Endothelial cell of umbilical vein (primary cell): ENCODE measurements around the gene DENND2A. TPM values are rescaled to one million over a fixed set of nuclear protein-coding genes. Genes with fewer than 3 reads are reported as not detected.

Experiments
- BruUV-seq: library from RNA; stranded (reverse); fragments of 400-500 nt; replicated peaks from 2 replicates; lab custom pipeline; 2021; lab: Mats Ljungman, UMichigan
- CTCF ChIA-PET: fragments of 300-600, 350-600 bp; sonication (Branson Sonifier 250); formaldehyde crosslinking; loops from one replicate; lab custom pipeline; 2021; ENCODE audit warnings: antibody characterized with exemption, inconsistent platforms; lab: Charles Lee
- POLR2A ChIA-PET: fragments of 300-600, 350-600 bp; sonication (Branson Sonifier 250); formaldehyde crosslinking; loops from one replicate; lab custom pipeline; 2021; ENCODE audit warnings: antibody characterized with exemption, inconsistent platforms; lab: Charles Lee
- DNase-seq: peaks from one replicate; pipeline ENCODE4 v3.0.0-alpha.2; 2011; ENCODE audit warnings: low read depth, low spot score
- FAIRE-seq: peaks from 2 replicates; lab custom pipeline; 2011; peaks lifted over from hg19 to GRCh38; lab: Jason Lieb, UNC
- H2AFZ ChIP-seq: 2 replicates; pipeline ENCODE4 v1.6.0; 2012; ENCODE audit warnings: low read depth, low read length, control low read depth, inconsistent platforms
- H3K27ac ChIP-seq: 2 replicates; pipeline ENCODE4 v1.5.1; 2011; ENCODE audit warnings: low read depth, mild to moderate bottlenecking, control low read depth, low read length, moderate library complexity; ENCODE audit not compliant: insufficient read depth
- H3K27me3 ChIP-seq, 2 experiments: 2 replicates each; pipeline versions ENCODE4 v1.6.0 to v1.6.1; 2011; ENCODE audit warnings: low read length in 2 of 2, mixed read lengths in 1 of 2; ENCODE audit not compliant: control insufficient read depth in 2 of 2, insufficient read depth in 2 of 2
- H3K36me3 ChIP-seq, 2 experiments: 2 replicates in 1 of 2; 3 replicates in 1 of 2; pipeline ENCODE4 v1.5.1; 2011; ENCODE audit warnings: low read length in 2 of 2, mild to moderate bottlenecking in 1 of 2, moderate library complexity in 1 of 2; ENCODE audit not compliant: control insufficient read depth in 2 of 2, insufficient read depth in 2 of 2; ENCODE audit errors: extremely low read depth in 1 of 2
- H3K4me1 ChIP-seq: 3 replicates; pipeline ENCODE4 v1.5.1; 2011; ENCODE audit warnings: mild to moderate bottlenecking, low read length; ENCODE audit not compliant: control insufficient read depth, insufficient read depth; ENCODE audit errors: extremely low read depth
- H3K4me2 ChIP-seq: 2 replicates; pipeline ENCODE4 v1.6.1; 2011; ENCODE audit warnings: low read length, control low read depth, mixed read lengths; ENCODE audit not compliant: insufficient read depth
- H3K4me3 ChIP-seq, 3 experiments: fragments of 200-600 bp in 1 of 3; sonication (generic), shearing (Covaris generic) in 1 of 3; replicated peaks in 1 of 3; 2 replicates each; pipeline ENCODE4 v1.5.1; 2011 to 2016; ENCODE audit warnings: control low read depth in 3 of 3, low read length in 3 of 3, mild to moderate bottlenecking in 2 of 3, inconsistent platforms in 1 of 3, low read depth in 1 of 3, moderate library complexity in 1 of 3; ENCODE audit not compliant: insufficient read depth in 1 of 3
- H3K79me2 ChIP-seq: 2 replicates; pipeline ENCODE4 v1.6.0; 2012; ENCODE audit warnings: low read length, inconsistent platforms; ENCODE audit not compliant: control insufficient read depth, insufficient read depth
- H3K9ac ChIP-seq: replicated peaks from 2 replicates; pipeline ENCODE3; 2011; ENCODE audit warnings: low read length, control low read depth; ENCODE audit not compliant: insufficient read depth; ENCODE audit errors: extremely low read depth
- H3K9me1 ChIP-seq: replicated peaks from 3 replicates; pipeline ENCODE4 v1.6.0; 2011; ENCODE audit warnings: mild to moderate bottlenecking, low read length; ENCODE audit not compliant: control insufficient read depth, insufficient read depth; ENCODE audit errors: extremely low read depth
- H3K9me3 ChIP-seq: replicated peaks from 2 replicates; pipeline ENCODE4 v1.5.1; 2012; ENCODE audit warnings: low read length, inconsistent platforms; ENCODE audit not compliant: control insufficient read depth, insufficient read depth
- H4K20me1 ChIP-seq: replicated peaks from 2 replicates; pipeline ENCODE3; 2011; ENCODE audit warnings: mild to moderate bottlenecking, low read length; ENCODE audit not compliant: control insufficient read depth, insufficient read depth; ENCODE audit errors: extremely low read depth
- EZH2 ChIP-seq: IDR thresholded peaks from 2 replicates; pipeline ENCODE4 v1.6.1; 2012; ENCODE audit warnings: borderline replicate concordance, low read depth, mild to moderate bottlenecking, moderate library complexity, low read length, inconsistent platforms; ENCODE audit not compliant: severe bottlenecking
- FOS ChIP-seq: IDR thresholded peaks from 2 replicates; pipeline ENCODE4 v1.6.1; 2011; ENCODE audit warnings: mild to moderate bottlenecking, low read length, moderate library complexity, borderline replicate concordance; ENCODE audit not compliant: insufficient read depth
- GATA2 ChIP-seq: IDR thresholded peaks from 2 replicates; pipeline ENCODE4 v1.7.0; 2011; ENCODE audit warnings: low read depth, mild to moderate bottlenecking, moderate library complexity, mixed read lengths, low read length; ENCODE audit not compliant: insufficient read length, insufficient read depth
- JUN ChIP-seq: IDR thresholded peaks from 2 replicates; pipeline ENCODE4 v1.6.1; 2011; ENCODE audit warnings: borderline replicate concordance, low read depth; ENCODE audit not compliant: insufficient read length, insufficient read depth
- MYC ChIP-seq: IDR thresholded peaks from one replicate; pipeline ENCODE4 v1.6.1; 2011; ENCODE audit warnings: mild to moderate bottlenecking, low read depth, low read length
- POLR2A ChIP-seq: IDR thresholded peaks from 2 replicates; pipeline ENCODE4 v1.6.1; 2012; ENCODE audit warnings: low read depth, mild to moderate bottlenecking, control low read depth, low read length
- POLR2AphosphoS5 ChIP-seq: IDR thresholded peaks from 2 replicates; pipeline ENCODE4 v1.6.1; 2012; ENCODE audit warnings: low read depth, mild to moderate bottlenecking, control low read depth, low read length, moderate library complexity; ENCODE audit not compliant: insufficient read depth
- dilution Hi-C: fragments of 300-500 bp; cut with MboI; formaldehyde crosslinking; loops from one replicate; pipeline ENCODE4 v1.15.0; 2019; ENCODE audit warnings: low sequenced_read_pairs; ENCODE audit not compliant: extremely low pct_ligation_motif_present
- intact Hi-C: fragments of 100-400 bp; cut with micrococcal nuclease; formaldehyde crosslinking; loops from one replicate; pipeline ENCODE4 v1.10.0; 2022
- polyA plus RNA-seq, 4 experiments: library from polyadenylated mRNA; depleted of rRNA in 3 of 4; stranded (reverse) in 3 of 4; unstranded in 1 of 4; fragments of >200 nt; gene quantifications; 2 replicates each; pipeline versions ENCODE4 v1.2.1 to v1.2.3, GENCODE V29; 2011 to 2012; ENCODE audit warnings: missing spikeins in 1 of 4
- total RNA-seq: library from RNA; stranded (reverse); gene quantifications from 2 replicates; pipeline ENCODE4 v1.2.3, GENCODE V29; 2021
- TF ChIP-seq, protein P1 (sequence below): IDR thresholded peaks from 2 replicates; pipeline ENCODE4 v1.6.1; 2011; ENCODE audit not compliant: insufficient read depth, insufficient read length
- TF ChIP-seq, protein P2 (sequence below), 2 donors: IDR thresholded peaks; 1 replicate in 1 of 2; 2 replicates in 1 of 2; pipeline ENCODE4 v1.5.1; 2011; ENCODE audit warnings: low read length in 2 of 2, mild to moderate bottlenecking in 2 of 2, moderate library complexity in 2 of 2, control low read depth in 1 of 2, inconsistent platforms in 1 of 2, low read depth in 1 of 2; ENCODE audit not compliant: insufficient read depth in 1 of 2; ENCODE audit errors: extremely low read depth in 1 of 2

The DENND2A gene
- total and polyA plus RNA-seq, 2 donors (not counting 3 experiments of a cell fraction or from before 2014, with no cell fraction given) = 0.33 TPM; not detected in 1

DNA sequence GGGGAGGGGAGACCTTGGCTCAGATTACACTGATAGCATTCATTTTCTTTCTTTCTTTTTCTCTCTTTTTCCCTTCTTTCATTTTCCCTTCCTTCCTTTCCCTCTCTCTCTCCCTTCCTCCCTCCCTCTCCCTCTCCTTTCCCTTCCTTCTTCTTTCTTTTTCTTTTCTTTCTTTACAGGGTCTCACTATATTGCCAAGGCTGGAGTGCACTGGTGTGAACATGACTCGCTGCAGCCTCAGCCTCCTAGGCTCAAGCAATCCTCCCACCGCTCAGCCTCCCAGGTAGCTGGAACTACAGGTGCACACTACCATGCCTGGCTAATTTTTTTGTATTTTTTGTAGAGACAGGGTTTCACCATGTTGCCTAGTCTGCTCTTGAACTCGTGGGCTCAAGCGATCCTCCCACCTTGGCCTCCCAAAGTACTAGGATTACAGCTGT is 88.4 kb downstream of the DENND2A start:
- intact Hi-C loops = no loop called here
- Histone ChIP-seq H3K4me2 (no peak overlapping the region), H3K9me3 (no peaks in the 10 kb centered on the region), H3K9me1 (no peaks in the 10 kb centered on the region), H3K27ac (no peak overlapping the region), H3K79me2 (no peaks in the 10 kb centered on the region), H3K36me3 (no peaks in the 10 kb centered on the region), H2AFZ (no peak overlapping the region), H4K20me1 (no peaks in the 10 kb centered on the region), H3K27me3 (no peaks in the 10 kb centered on the region), H3K4me1 (no peaks in the 10 kb centered on the region), H3K9ac (no peak overlapping the region), H3K4me3 (no peak overlapping the region)
- BruUV-seq = no TSS peak
- no peak for DNase-seq
- no peak for TF ChIP-seq POLR2AphosphoS5
- TF ChIP-seq POLR2A = no peak
- no peak for TF ChIP-seq FOS
- TF ChIP-seq MYC = no peak
- TF ChIP-seq JUN = no peak
- TF ChIP-seq EZH2 = no peak
- TF ChIP-seq GATA2 = no peak
- TF ChIP-seq, protein P1, sequence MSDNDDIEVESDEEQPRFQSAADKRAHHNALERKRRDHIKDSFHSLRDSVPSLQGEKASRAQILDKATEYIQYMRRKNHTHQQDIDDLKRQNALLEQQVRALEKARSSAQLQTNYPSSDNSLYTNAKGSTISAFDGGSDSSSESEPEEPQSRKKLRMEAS = no peak
- TF ChIP-seq, protein P2, sequence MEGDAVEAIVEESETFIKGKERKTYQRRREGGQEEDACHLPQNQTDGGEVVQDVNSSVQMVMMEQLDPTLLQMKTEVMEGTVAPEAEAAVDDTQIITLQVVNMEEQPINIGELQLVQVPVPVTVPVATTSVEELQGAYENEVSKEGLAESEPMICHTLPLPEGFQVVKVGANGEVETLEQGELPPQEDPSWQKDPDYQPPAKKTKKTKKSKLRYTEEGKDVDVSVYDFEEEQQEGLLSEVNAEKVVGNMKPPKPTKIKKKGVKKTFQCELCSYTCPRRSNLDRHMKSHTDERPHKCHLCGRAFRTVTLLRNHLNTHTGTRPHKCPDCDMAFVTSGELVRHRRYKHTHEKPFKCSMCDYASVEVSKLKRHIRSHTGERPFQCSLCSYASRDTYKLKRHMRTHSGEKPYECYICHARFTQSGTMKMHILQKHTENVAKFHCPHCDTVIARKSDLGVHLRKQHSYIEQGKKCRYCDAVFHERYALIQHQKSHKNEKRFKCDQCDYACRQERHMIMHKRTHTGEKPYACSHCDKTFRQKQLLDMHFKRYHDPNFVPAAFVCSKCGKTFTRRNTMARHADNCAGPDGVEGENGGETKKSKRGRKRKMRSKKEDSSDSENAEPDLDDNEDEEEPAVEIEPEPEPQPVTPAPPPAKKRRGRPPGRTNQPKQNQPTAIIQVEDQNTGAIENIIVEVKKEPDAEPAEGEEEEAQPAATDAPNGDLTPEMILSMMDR (IDR thresholded peaks at IDR 0.05; ENCODE audit: extremely low read depth in 1 of 2, insufficient read depth in 1 of 2, low read depth in 1 of 2, low read length in 2 of 2) = no peak
- CTCF ChIA-PET = no interaction called here
- POLR2A ChIA-PET = no interaction called here
- no peak for FAIRE-seq
- dilution Hi-C loops = no loop called here
